Kidney (tissue), 14 donors: Measurements from ENCODE around the gene ZNF335. TPM values are rescaled to one million over a fixed set of nuclear protein-coding genes. Genes with fewer than 3 reads are reported as not detected.

Source experiments
- DNase-seq, 5 donors: peaks; one replicate each; pipeline ENCODE4 v3.0.0-alpha.2; 2013 to 2020
- FAIRE-seq: peaks from 2 replicates; lab custom pipeline; 2012; peaks lifted over from hg19 to GRCh38; lab: Jason Lieb, UNC
- H3K27ac ChIP-seq, 2 donors: one replicate each; pipeline ENCODE4 v1.7.0; 2013; ENCODE audit warnings: low read depth in 2 of 2, low read length in 2 of 2, inconsistent platforms in 1 of 2
- H3K27me3 ChIP-seq: one replicate; pipeline ENCODE4 v1.7.1; 2013; ENCODE audit warnings: low read length, inconsistent platforms; ENCODE audit not compliant: control insufficient read depth, insufficient read depth
- H3K36me3 ChIP-seq, 3 donors: one replicate each; pipeline versions ENCODE4 v1.7.0 to v1.7.1; 2013; ENCODE audit warnings: low read length in 3 of 3, control low read depth in 1 of 3, inconsistent platforms in 1 of 3; ENCODE audit not compliant: insufficient read depth in 3 of 3, control insufficient read depth in 2 of 3
- H3K4me1 ChIP-seq, 3 donors: one replicate each; pipeline versions ENCODE4 v1.7.0 to v1.7.1; 2013; ENCODE audit warnings: low read length in 3 of 3, inconsistent platforms in 1 of 3, low read depth in 1 of 3; ENCODE audit not compliant: control insufficient read depth in 2 of 3, insufficient read depth in 2 of 3
- H3K4me3 ChIP-seq, 3 donors: one replicate each; pipeline versions ENCODE4 v1.7.0 to v1.8.1; 2013; ENCODE audit warnings: low read length in 3 of 3, control low read depth in 1 of 3, inconsistent platforms in 1 of 3
- H3K9ac ChIP-seq, 3 donors: one replicate each; pipeline versions ENCODE4 v1.7.0 to v1.7.1; 2013; ENCODE audit warnings: low read length in 3 of 3, control low read depth in 1 of 3, inconsistent platforms in 1 of 3
- H3K9me3 ChIP-seq, 3 donors: one replicate each; pipeline versions ENCODE4 v1.7.0 to v1.7.1; 2013; ENCODE audit warnings: low read length in 3 of 3, control low read depth in 1 of 3, inconsistent platforms in 1 of 3; ENCODE audit not compliant: control insufficient read depth in 2 of 3, insufficient read depth in 1 of 3
- CTCF ChIP-seq: IDR thresholded peaks from 3 replicates; pipeline ENCODE4 v1.5.1; 2012; ENCODE audit warnings: mild to moderate bottlenecking, moderate library complexity, borderline replicate concordance; ENCODE audit not compliant: insufficient read depth; ENCODE audit errors: extremely low read depth
- intact Hi-C: fragments of 100-400 bp; cut with DNase I; formaldehyde crosslinking; loops from one replicate; pipeline ENCODE4 v1.11.1; 2022
- polyA plus RNA-seq: library from polyadenylated mRNA; stranded (reverse); fragments of 350-450 nt; fragmentation: Illumina TruSeq; extraction: RNeasy Lipid Tissue Mini Kit (QIAGEN cat#74804); gene quantifications from one replicate; pipeline ENCODE4 v1.2.3, GENCODE V29; 2014; ENCODE audit warnings: low read depth, low replicate concordance; ENCODE audit not compliant: insufficient read depth
- total RNA-seq: library from RNA; stranded (reverse); fragmentation: NEBNext Ultra II Directional; extraction: Animal tissue kit (Norgen Biotek cat#: 25700); gene quantifications from one replicate; pipeline ENCODE4 v1.2.1, GENCODE V29; 2021
- donor health status: control.
- donor health status: control.
- donor health status: control.
- donor health status: control.
- donor health status: control.
- donor health status: DM: yes; HTN: yes; CAD: no.
- donor health status: Normal renal cell carcinoma (clear cell type).

The ZNF335 gene
- total and polyA plus RNA-seq, 2 donors from 2014 or later: 5.7 to 22.3 TPM

GRCh38 chr20:46004187-46004586, 32.2 kb upstream of the ZNF335 start:
- Histone ChIP-seq H3K9me3 (no peaks in the 10 kb centered on the region), H3K27ac (no peak overlapping the region), H3K4me1 (no peaks in the 10 kb centered on the region), H3K27me3 (peaks cover 10% of the 10 kb centered on the region), H3K4me3 (no peak overlapping the region), H3K36me3 (no peaks in the 10 kb centered on the region), H3K9ac (no peak overlapping the region)
- FAIRE-seq (no peak), DNase-seq (no peak)
- no peak for TF ChIP-seq CTCF
- intact Hi-C loops: no loop called here

GRCh38 chr20:46002008-46002407, 30.0 kb upstream of the ZNF335 start:
- TF ChIP-seq CTCF: no peak
- intact Hi-C loops: no loop called here
- no peak for FAIRE-seq
- Histone ChIP-seq H3K36me3 (no peaks in the 10 kb centered on the region), H3K9ac (no peak overlapping the region), H3K4me1 (no peaks in the 10 kb centered on the region), H3K27me3 (no peaks in the 10 kb centered on the region), H3K9me3 (no peaks in the 10 kb centered on the region), H3K27ac (no peak overlapping the region), H3K4me3 (no peak overlapping the region)
- peak in 1 of 5 donors; percentile 12 for DNase-seq

GRCh38 chr20:46001498-46001897, 29.5 kb upstream of the ZNF335 start:
- H3K9ac ChIP-seq: no peak overlapping the region
- no peak for FAIRE-seq

More at GRCh38 chr20:46001498-46001897, 29.5 kb upstream of the ZNF335 start:
- H3K36me3 ChIP-seq: no peaks in the 10 kb centered on the region
- peak in 1 of 5 donors; percentile 42 for DNase-seq
- no peak overlapping the region for H3K4me3 ChIP-seq
- no peaks in the 10 kb centered on the region for H3K4me1 ChIP-seq
- intact Hi-C loops: no loop called here
- no peak overlapping the region for H3K27ac ChIP-seq
- no peaks in the 10 kb centered on the region for H3K27me3 ChIP-seq
- no peaks in the 10 kb centered on the region for H3K9me3 ChIP-seq
- TF ChIP-seq CTCF: no peak
